Coronary artery (tissue), 2 donors: ENCODE data around the gene PRKG1.

Experiments used
- DNase-seq: peaks from one replicate; pipeline ENCODE4 v3.0.0-alpha.2; 2017; ENCODE audit warnings: low spot score
- H3K27ac ChIP-seq, 2 donors: fragments of 200-600 bp; sonication (generic); one replicate each; pipeline ENCODE4 v1.5.1; 2016 to 2019
- H3K4me3 ChIP-seq: fragments of 200-600 bp; sonication (generic); 2 replicates; pipeline ENCODE4 v1.5.1; 2016; ENCODE audit warnings: mild to moderate bottlenecking, moderate library complexity
- CTCF ChIP-seq: fragments of 200-600 bp; sonication (generic); IDR thresholded peaks from one replicate; pipeline ENCODE4 v1.5.1; 2019; ENCODE audit warnings: antibody characterized with exemption

Gene PRKG1

GRCh38 chr10:52135101-52135500 is 1060.8 kb downstream of the PRKG1 start:
- no peak for DNase-seq
- no peak overlapping the region for H3K27ac ChIP-seq
- no peak for TF ChIP-seq CTCF
- H3K4me3 ChIP-seq = no peak overlapping the region

- H3K4me3 ChIP-seq = no peak overlapping the region
- no peak for TF ChIP-seq CTCF
- H3K27ac ChIP-seq = no peak overlapping the region
- no peak for DNase-seq
Observed at GRCh38 chr10:52136921-52137320, 1062.6 kb downstream of the PRKG1 start.

GRCh38 chr10:52143338-52143737 is 1069.1 kb downstream of the PRKG1 start:
- DNase-seq = no peak
- no peak for TF ChIP-seq CTCF
- H3K4me3 ChIP-seq = no peak overlapping the region
- H3K27ac ChIP-seq = no peak overlapping the region

- TF ChIP-seq CTCF = no peak
- no peak overlapping the region for H3K27ac ChIP-seq
- no peak for DNase-seq
- no peak overlapping the region for H3K4me3 ChIP-seq
Observed at GRCh38 chr10:52145636-52146035, 1071.3 kb downstream of the PRKG1 start.

GRCh38 chr10:52146766-52147165 is 1072.5 kb downstream of the PRKG1 start:
- no peak for DNase-seq
- no peak for TF ChIP-seq CTCF
- Histone ChIP-seq H3K4me3 (no peak overlapping the region), H3K27ac (no peak overlapping the region)

- H3K4me3 ChIP-seq = no peak overlapping the region
- H3K27ac ChIP-seq = no peak overlapping the region
- TF ChIP-seq CTCF = no peak
- no peak for DNase-seq
Observed at GRCh38 chr10:52170776-52171175, 1096.5 kb downstream of the PRKG1 start.

- no peak for TF ChIP-seq CTCF
- no peak overlapping the region for H3K27ac ChIP-seq
- no peak for DNase-seq
- H3K4me3 ChIP-seq = no peak overlapping the region
Observed at GRCh38 chr10:52172581-52172980, 1098.3 kb downstream of the PRKG1 start.
